ENCODE measurements around the gene C6orf52.

Gene C6orf52

GRCh38 chr6:10686901-10687300 is 7.5 kb downstream of the C6orf52 start:
- DNase-seq (ENCODE audit: low read depth), result no peak
- TF ChIP-seq, protein P1, sequence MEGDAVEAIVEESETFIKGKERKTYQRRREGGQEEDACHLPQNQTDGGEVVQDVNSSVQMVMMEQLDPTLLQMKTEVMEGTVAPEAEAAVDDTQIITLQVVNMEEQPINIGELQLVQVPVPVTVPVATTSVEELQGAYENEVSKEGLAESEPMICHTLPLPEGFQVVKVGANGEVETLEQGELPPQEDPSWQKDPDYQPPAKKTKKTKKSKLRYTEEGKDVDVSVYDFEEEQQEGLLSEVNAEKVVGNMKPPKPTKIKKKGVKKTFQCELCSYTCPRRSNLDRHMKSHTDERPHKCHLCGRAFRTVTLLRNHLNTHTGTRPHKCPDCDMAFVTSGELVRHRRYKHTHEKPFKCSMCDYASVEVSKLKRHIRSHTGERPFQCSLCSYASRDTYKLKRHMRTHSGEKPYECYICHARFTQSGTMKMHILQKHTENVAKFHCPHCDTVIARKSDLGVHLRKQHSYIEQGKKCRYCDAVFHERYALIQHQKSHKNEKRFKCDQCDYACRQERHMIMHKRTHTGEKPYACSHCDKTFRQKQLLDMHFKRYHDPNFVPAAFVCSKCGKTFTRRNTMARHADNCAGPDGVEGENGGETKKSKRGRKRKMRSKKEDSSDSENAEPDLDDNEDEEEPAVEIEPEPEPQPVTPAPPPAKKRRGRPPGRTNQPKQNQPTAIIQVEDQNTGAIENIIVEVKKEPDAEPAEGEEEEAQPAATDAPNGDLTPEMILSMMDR (IDR thresholded peaks at IDR 0.05; ENCODE audit: low read depth, low read length, missing control alignments), result no peak
- H3K4me3 ChIP-seq (ENCODE audit: low read depth, low read length), result no peak overlapping the region
- in situ Hi-C loops (cut with HindIII; ENCODE audit: low sequenced_read_pairs), result loop anchor here (25.0 kb wide), 1 partner anchor 100 kb away; no protein-coding TSS in a partner anchor

- TF ChIP-seq, protein P1 (IDR thresholded peaks at IDR 0.05; ENCODE audit: low read depth, low read length, missing control alignments), result no peak
- in situ Hi-C loops (cut with HindIII; ENCODE audit: low sequenced_read_pairs), result loop anchor here (25.0 kb wide), 1 partner anchor 98 kb away; no protein-coding TSS in a partner anchor
Measured at GRCh38 chr6:10685092-10685915, 9.1 kb downstream of the C6orf52 start.

DNA sequence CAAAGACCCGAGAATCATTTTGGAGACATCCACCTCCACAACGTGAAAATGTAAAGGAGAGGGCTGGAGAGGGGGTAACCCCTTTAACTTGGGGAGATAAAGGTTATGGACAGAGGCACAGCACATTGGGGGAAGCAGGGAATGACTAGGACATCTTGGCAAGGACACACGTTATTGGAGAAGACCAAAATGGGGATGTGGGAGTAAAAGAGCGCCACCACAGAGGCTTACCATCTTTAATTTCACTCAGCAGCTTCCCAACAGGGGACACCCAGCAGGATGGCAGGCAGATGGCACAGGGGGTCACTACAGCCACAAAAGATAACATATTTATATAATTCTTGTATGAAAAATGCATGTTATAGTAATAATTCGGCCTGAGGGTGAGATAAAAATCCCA is 9.8 kb downstream of the C6orf52 start:
- in situ Hi-C loops (cut with HindIII; ENCODE audit: low sequenced_read_pairs), result loop anchor here (25.0 kb wide), 1 partner anchor 97 kb away; no protein-coding TSS in a partner anchor
- DNase-seq (ENCODE audit: low read depth), result no peak
- TF ChIP-seq, protein P1 (IDR thresholded peaks at IDR 0.05; ENCODE audit: low read depth, low read length, missing control alignments), result no peak
- no peak overlapping the region for H3K4me3 ChIP-seq (ENCODE audit: low read depth, low read length)

More at GRCh38 chr6:10685092-10685915, 9.1 kb downstream of the C6orf52 start:
- no peak overlapping the region for H3K4me3 ChIP-seq (ENCODE audit: low read depth, low read length)
- DNase-seq (ENCODE audit: low read depth), result no peak

GRCh38 chr6:10682355-10682988 is 11.9 kb downstream of the C6orf52 start:
- in situ Hi-C loops (cut with HindIII; ENCODE audit: low sequenced_read_pairs), result loop anchor here (25.0 kb wide), 1 partner anchor 95 kb away; no protein-coding TSS in a partner anchor
- TF ChIP-seq, protein P1 (IDR thresholded peaks at IDR 0.05; ENCODE audit: low read depth, low read length, missing control alignments), result no peak
- no peak for DNase-seq (ENCODE audit: low read depth)
- H3K4me3 ChIP-seq (ENCODE audit: low read depth, low read length), result no peak overlapping the region

DNA sequence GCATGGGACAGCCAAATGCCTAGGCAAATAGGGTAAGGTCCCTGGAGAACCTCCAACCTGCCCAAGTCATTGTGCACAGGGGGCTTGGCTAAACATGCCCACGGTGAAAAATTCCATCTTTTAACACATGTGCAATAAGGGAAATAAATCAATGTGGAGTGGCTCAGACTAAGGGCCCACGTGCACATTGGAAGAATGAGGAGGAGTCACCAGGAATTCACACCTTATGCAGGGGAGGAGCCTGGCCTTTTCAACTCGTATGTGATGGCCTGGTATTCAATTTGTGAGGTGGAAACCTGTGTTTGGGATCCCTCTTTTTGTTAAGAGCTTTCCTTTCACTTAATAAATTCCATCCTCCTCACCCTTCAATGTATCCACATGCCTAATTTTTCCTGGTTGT is 12.6 kb downstream of the C6orf52 start:
- in situ Hi-C loops (cut with HindIII; ENCODE audit: low sequenced_read_pairs), result loop anchor here (25.0 kb wide), 1 partner anchor 94 kb away; no protein-coding TSS in a partner anchor
- H3K4me3 ChIP-seq (ENCODE audit: low read depth, low read length), result no peak overlapping the region
- TF ChIP-seq, protein P1 (IDR thresholded peaks at IDR 0.05; ENCODE audit: low read depth, low read length, missing control alignments), result no peak
- DNase-seq (ENCODE audit: low read depth), result no peak

DNA sequence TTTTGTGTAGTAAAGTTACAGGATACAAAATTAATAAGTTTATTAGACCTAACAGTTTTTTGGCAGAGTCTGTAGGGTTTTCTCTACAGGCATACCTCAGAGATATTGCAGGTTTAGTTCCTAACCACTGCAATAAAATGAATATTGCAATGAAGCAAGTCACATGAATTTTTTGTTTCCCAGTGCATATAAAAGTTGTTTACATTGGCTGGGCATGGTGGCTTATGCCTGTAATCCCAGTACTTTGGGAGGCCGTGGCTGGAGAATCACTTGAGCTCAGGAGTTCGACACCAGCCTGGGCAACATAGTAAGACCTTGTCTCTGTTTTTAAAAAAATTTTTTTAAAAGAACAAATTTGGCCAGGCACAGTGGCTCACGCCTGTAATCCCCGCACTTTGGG is 16.0 kb downstream of the C6orf52 start:
- TF ChIP-seq, protein P1 (IDR thresholded peaks at IDR 0.05; ENCODE audit: low read depth, low read length, missing control alignments), result no peak
- H3K4me3 ChIP-seq (ENCODE audit: low read depth, low read length), result no peak overlapping the region
- in situ Hi-C loops (cut with HindIII; ENCODE audit: low sequenced_read_pairs), result loop anchor here (25.0 kb wide), 1 partner anchor 91 kb away; no protein-coding TSS in a partner anchor
- no peak for DNase-seq (ENCODE audit: low read depth)

Data from astrocyte of the cerebellum (primary cell).